ENCODE results near the gene LRRIQ3. TPM values are rescaled to one million over a fixed set of nuclear protein-coding genes. Genes with fewer than 3 reads are reported as not detected.

The LRRIQ3 gene
- total RNA-seq, 1 experiment from 2014 or later = 0.26 TPM

- Histone ChIP-seq H4K5ac (ENCODE audit: insufficient read length, low read depth, low read length) (no peak overlapping the region), H3K4me1 (ENCODE audit: insufficient read depth, low read length) (no peaks in the 10 kb centered on the region), H3K27ac (ENCODE audit: insufficient read length, low read depth, low read length) (no peak overlapping the region), H3K9ac (ENCODE audit: extremely low read depth, insufficient read length, low read length) (no peak overlapping the region), H3K56ac (ENCODE audit: insufficient read length, low read depth, low read length) (no peak overlapping the region), H3K18ac (ENCODE audit: insufficient read length, low read depth, low read length) (no peak overlapping the region), H2BK20ac (ENCODE audit: low read depth, low read length, poor library complexity, severe bottlenecking) (no peak overlapping the region), H2BK5ac (ENCODE audit: insufficient read length, low read length) (no peak overlapping the region), H4K91ac (ENCODE audit: insufficient read length, low read depth, low read length) (no peak overlapping the region), H3K79me2 (ENCODE audit: insufficient read depth, low read length) (no peaks in the 10 kb centered on the region), H3T11ph (ENCODE audit: low read length) (no peak overlapping the region), H3K79me1 (ENCODE audit: insufficient read depth, low read depth, low read length, poor library complexity, severe bottlenecking) (no peaks in the 10 kb centered on the region), H3K4me2 (ENCODE audit: insufficient read depth, insufficient read length, low read length) (no peak overlapping the region), H2BK120ac (ENCODE audit: low read depth, low read length, poor library complexity, severe bottlenecking) (no peak overlapping the region), H2BK12ac (ENCODE audit: insufficient read length, low read depth, low read length) (no peak overlapping the region), H3K27me3 (ENCODE audit: insufficient read depth, low read length) (no peaks in the 10 kb centered on the region), H2BK15ac (ENCODE audit: low read depth, low read length) (no peak overlapping the region), H2AK5ac (ENCODE audit: insufficient read length, low read length) (no peak overlapping the region), H3K23ac (ENCODE audit: insufficient read length, low read depth, low read length) (no peak overlapping the region), H4K8ac (replicated peaks; ENCODE audit: insufficient read length, low read depth, low read length) (no peak overlapping the region), H3K9me3 (ENCODE audit: control insufficient read depth, low read depth, low read length) (no peaks in the 10 kb centered on the region), H3K23me2 (ENCODE audit: insufficient read length, low read depth, low read length, poor library complexity, severe bottlenecking) (no peaks in the 10 kb centered on the region), H3K14ac (ENCODE audit: insufficient read depth, low read length) (no peak overlapping the region), H2AFZ (ENCODE audit: low read length) (no peak overlapping the region), H4K20me1 (ENCODE audit: control insufficient read depth, insufficient read depth, insufficient read length) (no peaks in the 10 kb centered on the region), H3K4ac (ENCODE audit: low read depth, low read length) (no peak overlapping the region)
- no peak for TF ChIP-seq CTCF (conservative IDR thresholded peaks at IDR 0.05)
- WGBS (ENCODE audit: extremely low coverage, insufficient read length, low lambda C conversion rate) = no CpG with 5 or more reads among the region's 5 CpGs
- H3K36me3 Mint-ChIP-seq (ENCODE audit: insufficient read depth in 1 of 3, low read depth in 3 of 3) = no peaks in the 10 kb centered on the region
- peaks cover 3% of the 10 kb centered on the region; the same call in 1 of the 2 replicates for H3K27me3 Mint-ChIP-seq (ENCODE audit: low read depth)
- H3K4me3 Mint-ChIP-seq = no peak overlapping the region
- no peak for DNase-seq
- no peaks in the 10 kb centered on the region for H3K4me1 Mint-ChIP-seq
- H3K9me3 Mint-ChIP-seq = no peaks in the 10 kb centered on the region
- no peak overlapping the region for H3K27ac Mint-ChIP-seq
Observed at GRCh38 chr1:74162333-74162732, 35.6 kb downstream of the LRRIQ3 start.

Data from H9 (cell line).